ENCODE data around the gene COL5A1. TPM values are rescaled to one million over a fixed set of nuclear protein-coding genes. Genes with fewer than 3 reads are reported as not detected.

COL5A1 gene
- total and polyA plus RNA-seq, 2 donors from 2014 or later, result 2.4 to 23.8 TPM

- H3K36me3 ChIP-seq (ENCODE audit: control insufficient read depth in 2 of 3, insufficient read depth in 3 of 3, low read length in 3 of 3), result no peaks in the 10 kb centered on the region
- no peak overlapping the region for H3K4me3 ChIP-seq (ENCODE audit: low read length in 3 of 3)
- peak in 1 of 5 donors; percentile 45 for DNase-seq
These were observed 199.7 kb downstream of the COL5A1 start for GRCh38 chr9:134841180-134841904.

GRCh38 chr9:134842321-134842720, 200.7 kb downstream of the COL5A1 start:
- intact Hi-C loops (cut with DNase I), result no loop called here
- no peaks in the 10 kb centered on the region for H3K4me1 ChIP-seq (ENCODE audit: control insufficient read depth in 2 of 3, insufficient read depth in 2 of 3, low read depth in 1 of 3, low read length in 3 of 3)
- H3K27me3 ChIP-seq (ENCODE audit: control insufficient read depth, insufficient read depth, low read length), result no peaks in the 10 kb centered on the region
- FAIRE-seq, result no peak
- TF ChIP-seq CTCF (IDR thresholded peaks at IDR 0.05; ENCODE audit: borderline replicate concordance, extremely low read depth, insufficient read depth), result no peak
- H3K9me3 ChIP-seq (ENCODE audit: control insufficient read depth in 2 of 3, insufficient read depth in 1 of 3, low read length in 3 of 3), result no peaks in the 10 kb centered on the region
- no peak overlapping the region for H3K27ac ChIP-seq (ENCODE audit: low read depth in 2 of 2, low read length in 2 of 2)
- H3K4me3 ChIP-seq (ENCODE audit: low read length in 3 of 3), result no peak overlapping the region
- DNase-seq, result peak in 1 of 5 donors; percentile 67
- no peaks in the 10 kb centered on the region for H3K36me3 ChIP-seq (ENCODE audit: control insufficient read depth in 2 of 3, insufficient read depth in 3 of 3, low read length in 3 of 3)
- H3K9ac ChIP-seq (ENCODE audit: low read length in 3 of 3), result no peak overlapping the region

More at GRCh38 chr9:134841180-134841904, 199.7 kb downstream of the COL5A1 start:
- intact Hi-C loops (cut with DNase I), result no loop called here
- FAIRE-seq, result no peak
- H3K4me1 ChIP-seq (ENCODE audit: control insufficient read depth in 2 of 3, insufficient read depth in 2 of 3, low read depth in 1 of 3, low read length in 3 of 3), result no peaks in the 10 kb centered on the region
- H3K27me3 ChIP-seq (ENCODE audit: control insufficient read depth, insufficient read depth, low read length), result no peaks in the 10 kb centered on the region
- H3K9me3 ChIP-seq (ENCODE audit: control insufficient read depth in 2 of 3, insufficient read depth in 1 of 3, low read length in 3 of 3), result no peaks in the 10 kb centered on the region
- H3K9ac ChIP-seq (ENCODE audit: low read length in 3 of 3), result no peak overlapping the region
- no peak overlapping the region for H3K27ac ChIP-seq (ENCODE audit: low read depth in 2 of 2, low read length in 2 of 2)
- TF ChIP-seq CTCF (IDR thresholded peaks at IDR 0.05; ENCODE audit: borderline replicate concordance, extremely low read depth, insufficient read depth), result no peak

GRCh38 chr9:134843740-134844139, 202.1 kb downstream of the COL5A1 start:
- Histone ChIP-seq H3K27ac (ENCODE audit: low read depth in 2 of 2, low read length in 2 of 2) (no peak overlapping the region), H3K9ac (ENCODE audit: low read length in 3 of 3) (no peak overlapping the region), H3K4me1 (ENCODE audit: control insufficient read depth in 2 of 3, insufficient read depth in 2 of 3, low read depth in 1 of 3, low read length in 3 of 3) (no peaks in the 10 kb centered on the region), H3K36me3 (ENCODE audit: control insufficient read depth in 2 of 3, insufficient read depth in 3 of 3, low read length in 3 of 3) (no peaks in the 10 kb centered on the region), H3K27me3 (ENCODE audit: control insufficient read depth, insufficient read depth, low read length) (no peaks in the 10 kb centered on the region), H3K9me3 (ENCODE audit: control insufficient read depth in 2 of 3, insufficient read depth in 1 of 3, low read length in 3 of 3) (no peaks in the 10 kb centered on the region), H3K4me3 (ENCODE audit: low read length in 3 of 3) (no peak overlapping the region)
- intact Hi-C loops (cut with DNase I), result no loop called here
- no peak for FAIRE-seq
- TF ChIP-seq CTCF (IDR thresholded peaks at IDR 0.05; ENCODE audit: borderline replicate concordance, extremely low read depth, insufficient read depth), result no peak
- peak in 1 of 5 donors; percentile 49 for DNase-seq
